Measurements from ENCODE around the gene TOB2.

TOB2 gene

DNA sequence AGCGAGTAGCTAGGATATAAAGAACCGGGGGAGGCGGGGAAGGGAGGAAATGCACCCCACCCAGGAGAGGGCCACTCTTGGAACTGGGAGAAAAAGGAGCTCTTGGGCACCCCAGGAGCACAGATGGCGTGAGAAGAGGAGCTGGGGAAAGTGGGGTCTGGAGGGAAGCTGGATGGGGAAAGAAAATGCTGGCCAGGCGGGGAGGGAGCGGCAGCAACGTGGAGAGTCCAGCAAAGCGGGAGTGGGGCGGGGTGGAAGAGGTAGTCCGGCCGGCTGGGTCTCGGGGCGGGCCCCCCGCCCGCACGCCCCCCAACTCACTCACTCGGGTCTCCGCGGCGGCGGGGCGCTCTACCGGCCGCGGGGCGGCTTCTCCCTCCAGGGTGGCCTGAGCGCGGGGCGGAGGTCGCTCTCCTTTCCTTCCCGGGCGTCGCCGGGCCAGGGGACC is 522 bp downstream of the TOB2 start:
- peak overlapping the region; percentile 92 for H3K4me2 ChIP-seq (ENCODE audit: low read length)
- H3K79me2 ChIP-seq (ENCODE audit: low read length): peaks cover 64% of the 10 kb centered on the region
- H3K9me3 ChIP-seq (ENCODE audit: insufficient read depth, low read length): no peaks in the 10 kb centered on the region
- TF ChIP-seq, protein P1, sequence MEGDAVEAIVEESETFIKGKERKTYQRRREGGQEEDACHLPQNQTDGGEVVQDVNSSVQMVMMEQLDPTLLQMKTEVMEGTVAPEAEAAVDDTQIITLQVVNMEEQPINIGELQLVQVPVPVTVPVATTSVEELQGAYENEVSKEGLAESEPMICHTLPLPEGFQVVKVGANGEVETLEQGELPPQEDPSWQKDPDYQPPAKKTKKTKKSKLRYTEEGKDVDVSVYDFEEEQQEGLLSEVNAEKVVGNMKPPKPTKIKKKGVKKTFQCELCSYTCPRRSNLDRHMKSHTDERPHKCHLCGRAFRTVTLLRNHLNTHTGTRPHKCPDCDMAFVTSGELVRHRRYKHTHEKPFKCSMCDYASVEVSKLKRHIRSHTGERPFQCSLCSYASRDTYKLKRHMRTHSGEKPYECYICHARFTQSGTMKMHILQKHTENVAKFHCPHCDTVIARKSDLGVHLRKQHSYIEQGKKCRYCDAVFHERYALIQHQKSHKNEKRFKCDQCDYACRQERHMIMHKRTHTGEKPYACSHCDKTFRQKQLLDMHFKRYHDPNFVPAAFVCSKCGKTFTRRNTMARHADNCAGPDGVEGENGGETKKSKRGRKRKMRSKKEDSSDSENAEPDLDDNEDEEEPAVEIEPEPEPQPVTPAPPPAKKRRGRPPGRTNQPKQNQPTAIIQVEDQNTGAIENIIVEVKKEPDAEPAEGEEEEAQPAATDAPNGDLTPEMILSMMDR (IDR thresholded peaks at IDR 0.05; ENCODE audit: low read depth, low read length): no peak
- no peak for TF ChIP-seq EZH2phosphoT487 (IDR thresholded peaks at IDR 0.05; ENCODE audit: low read depth)
- peak overlapping the region; percentile 87 for H3K27ac ChIP-seq (ENCODE audit: low read length)
- H2AFZ ChIP-seq (ENCODE audit: low read depth, low read length): no peak overlapping the region
- peaks cover 7% of the 10 kb centered on the region; the same call in 1 of the 2 replicates for H4K20me1 ChIP-seq (ENCODE audit: insufficient read depth, low read length)
- peak overlapping the region; percentile 84 for H3K4me3 ChIP-seq (ENCODE audit: low read length)
- peak overlapping the region; percentile 93 for H3K9ac ChIP-seq (ENCODE audit: low read length)
- H3K36me3 ChIP-seq (replicated peaks; ENCODE audit: low read depth, low read length): peaks cover 9% of the 10 kb centered on the region
- H3K27me3 ChIP-seq (ENCODE audit: low read depth, low read length): no peaks in the 10 kb centered on the region
- peaks cover 14% of the 10 kb centered on the region for H3K4me1 ChIP-seq (ENCODE audit: low read length)

DNA sequence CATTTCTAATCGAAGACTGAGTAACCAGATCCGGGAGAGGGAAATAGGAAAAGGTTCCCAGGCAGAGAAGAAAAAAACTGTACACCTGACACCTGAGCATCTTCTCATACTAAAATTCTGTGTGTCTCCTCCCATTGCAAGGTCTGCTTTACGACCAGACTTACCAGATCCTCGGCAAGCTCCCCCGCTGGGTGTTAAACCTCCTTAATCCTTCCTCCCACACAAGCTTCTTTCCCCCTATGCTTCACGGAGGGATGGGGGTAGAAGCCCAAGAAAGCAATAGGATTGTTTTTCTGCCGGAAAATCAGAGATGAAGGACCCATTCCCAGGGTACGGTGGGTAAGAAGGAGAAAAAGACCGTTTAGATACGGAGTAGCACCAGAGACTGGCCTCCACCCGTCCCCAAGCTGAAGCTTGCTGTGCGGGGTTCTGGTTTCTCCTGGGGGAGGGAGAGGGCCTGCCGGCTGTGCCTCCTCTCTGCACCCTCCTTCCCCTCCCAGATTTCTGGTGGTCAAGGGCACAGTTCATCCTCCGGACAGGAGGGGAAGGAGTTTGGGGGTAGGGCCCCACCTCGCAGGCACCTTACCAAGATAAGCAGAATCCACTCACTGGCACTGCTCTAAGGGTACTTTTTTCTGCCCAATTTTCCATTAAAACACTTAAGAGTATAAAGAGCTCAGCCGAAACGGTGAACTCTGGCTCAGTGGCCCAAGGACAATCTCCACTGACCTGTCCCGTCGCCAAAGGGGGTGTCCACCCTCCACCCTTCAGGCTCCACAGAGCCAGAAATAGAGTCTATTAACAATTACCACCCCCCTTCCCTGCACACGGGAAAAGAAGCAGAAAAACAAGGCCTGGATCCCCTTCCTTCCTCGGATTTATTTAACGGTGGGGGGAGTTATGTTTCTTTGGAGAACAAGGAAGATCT is 1.2 kb downstream of the TOB2 start:
- peaks cover 14% of the 10 kb centered on the region for H3K4me1 ChIP-seq (ENCODE audit: low read length)
- peaks cover 9% of the 10 kb centered on the region for H3K36me3 ChIP-seq (replicated peaks; ENCODE audit: low read depth, low read length)
- peak overlapping the region; percentile 87 for H3K27ac ChIP-seq (ENCODE audit: low read length)
- peaks cover 7% of the 10 kb centered on the region; the same call in 1 of the 2 replicates for H4K20me1 ChIP-seq (ENCODE audit: insufficient read depth, low read length)
- TF ChIP-seq, protein P1 (IDR thresholded peaks at IDR 0.05; ENCODE audit: low read depth, low read length): no peak
- no peak for TF ChIP-seq EZH2phosphoT487 (IDR thresholded peaks at IDR 0.05; ENCODE audit: low read depth)
- H2AFZ ChIP-seq (ENCODE audit: low read depth, low read length): no peak overlapping the region
- peak overlapping the region; percentile 92 for H3K4me2 ChIP-seq (ENCODE audit: low read length)
- no peaks in the 10 kb centered on the region for H3K9me3 ChIP-seq (ENCODE audit: insufficient read depth, low read length)
- no peaks in the 10 kb centered on the region for H3K27me3 ChIP-seq (ENCODE audit: low read depth, low read length)
- H3K4me3 ChIP-seq (ENCODE audit: low read length): peak overlapping the region; percentile 84
- H3K79me2 ChIP-seq (ENCODE audit: low read length): peaks cover 70% of the 10 kb centered on the region
- peak overlapping the region; percentile 93 for H3K9ac ChIP-seq (ENCODE audit: low read length)

DNA sequence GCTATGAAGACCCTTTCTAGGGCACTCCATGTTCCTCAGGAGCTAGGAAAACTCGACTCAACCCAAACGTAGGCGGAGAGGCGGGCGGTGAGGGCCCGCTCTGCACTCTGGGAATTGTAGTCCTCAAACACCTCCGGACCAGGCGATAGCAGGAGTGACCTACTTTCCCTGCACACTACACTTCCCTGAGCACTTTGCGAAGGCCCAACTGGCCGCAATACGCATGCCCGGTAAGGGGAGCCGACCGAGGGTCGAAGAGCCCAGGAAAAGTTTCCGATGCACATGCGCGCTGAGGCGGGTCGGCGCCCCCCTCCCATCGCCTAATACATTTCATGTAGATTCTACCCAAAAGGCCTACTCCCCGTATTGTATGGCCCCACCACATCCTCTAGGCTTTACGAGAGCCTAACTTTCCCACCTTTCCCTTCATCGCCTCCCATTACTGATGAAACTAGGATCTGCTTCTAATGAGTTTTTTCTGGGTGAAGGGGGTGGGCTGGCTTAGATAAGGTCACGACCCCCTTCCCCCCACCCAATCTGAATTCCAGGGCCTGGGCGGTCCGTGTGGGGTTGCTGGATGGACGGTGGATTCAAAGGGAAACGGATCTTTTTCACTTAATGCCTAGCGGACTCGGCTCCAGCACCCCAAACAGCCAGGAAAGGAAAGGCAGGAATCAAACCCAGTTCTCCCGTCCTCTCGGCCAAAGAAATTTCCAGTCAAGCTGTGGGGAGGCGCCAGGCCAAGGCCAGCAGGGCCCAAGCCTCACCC is 2.1 kb downstream of the TOB2 start:
- Histone ChIP-seq H3K4me3 (ENCODE audit: low read length) (peak overlapping the region; percentile 84), H2AFZ (ENCODE audit: low read depth, low read length) (0 out of 2 replicates have a peak overlapping the region, but pooled peaks have one; percentile 12), H3K79me2 (ENCODE audit: low read length) (peaks cover 77% of the 10 kb centered on the region), H4K20me1 (ENCODE audit: insufficient read depth, low read length) (peaks cover 7% of the 10 kb centered on the region; the same call in 1 of the 2 replicates), H3K4me2 (ENCODE audit: low read length) (peak overlapping the region; percentile 92), H3K27me3 (ENCODE audit: low read depth, low read length) (no peaks in the 10 kb centered on the region), H3K9ac (ENCODE audit: low read length) (peak overlapping the region; percentile 93), H3K27ac (ENCODE audit: low read length) (peak overlapping the region; percentile 87), H3K36me3 (replicated peaks; ENCODE audit: low read depth, low read length) (peaks cover 12% of the 10 kb centered on the region), H3K9me3 (ENCODE audit: insufficient read depth, low read length) (no peaks in the 10 kb centered on the region), H3K4me1 (ENCODE audit: low read length) (peaks cover 14% of the 10 kb centered on the region)
- TF ChIP-seq EZH2phosphoT487 (IDR thresholded peaks at IDR 0.05; ENCODE audit: low read depth): no peak
- TF ChIP-seq, protein P1 (IDR thresholded peaks at IDR 0.05; ENCODE audit: low read depth, low read length): no peak

Data from OCI-LY3 (cell line).